AG04450 (cell line): ENCODE results near the gene NCOA4. TPM values are rescaled to one million over a fixed set of nuclear protein-coding genes. Genes with fewer than 3 reads are reported as not detected.
"Not testable (repeated sequence)": the region's sequence is repeated elsewhere in the genome, so short reads cannot be mapped to it uniquely, and the experiment has no call there.

Experiments used
- CTCF ChIA-PET: fragments of 300-600, 350-600 bp; formaldehyde crosslinking; extraction: SDS; loops from one replicate; lab custom pipeline; 2022; ENCODE audit warnings: antibody characterized with exemption, inconsistent platforms; lab: Charles Lee
- POLR2A ChIA-PET: fragments of 350-600 bp; formaldehyde crosslinking; extraction: SDS; loops from one replicate; lab custom pipeline; 2021; ENCODE audit warnings: antibody characterized with exemption, inconsistent platforms; lab: Yijun Ruan, JAX
- DNase-seq: peaks from one replicate; pipeline ENCODE4 v3.0.0-alpha.2; 2011; ENCODE audit warnings: low read depth, low spot score
- H3K27ac ChIP-seq: one replicate; pipeline ENCODE4 v1.5.1; 2012; ENCODE audit warnings: low read depth, low read length, control low read depth
- H3K27me3 ChIP-seq: one replicate; pipeline ENCODE4 v1.6.0; 2012; ENCODE audit warnings: low read length; ENCODE audit not compliant: control insufficient read depth, insufficient read depth
- H3K4me3 ChIP-seq: 2 replicates; pipeline ENCODE4 v1.5.1; 2011; ENCODE audit warnings: mild to moderate bottlenecking, low read depth, low read length, control low read depth
- H3K9me3 ChIP-seq: 2 replicates; pipeline ENCODE4 v1.5.1; 2012; ENCODE audit warnings: low read length; ENCODE audit not compliant: control insufficient read depth, insufficient read depth
- CTCF ChIP-seq: IDR thresholded peaks from 2 replicates; pipeline ENCODE4 v1.5.1; 2011; ENCODE audit warnings: low read depth, low read length, control low read depth, inconsistent platforms
- polyA plus RNA-seq: library from polyadenylated mRNA; depleted of rRNA; stranded (reverse); fragments of >200 nt; gene quantifications from 2 replicates; pipeline ENCODE4 v1.2.3, GENCODE V29; 2011

NCOA4 gene
- polyA plus RNA-seq, 1 experiment = 171 TPM

- no peak for DNase-seq
- TF ChIP-seq CTCF = no peak
- H3K9me3 ChIP-seq = no peaks in the 10 kb centered on the region
- CTCF ChIA-PET = no interaction called here
- POLR2A ChIA-PET = no interaction called here
- no peak overlapping the region for H3K27ac ChIP-seq
- peaks cover 2% of the 10 kb centered on the region for H3K27me3 ChIP-seq
- H3K4me3 ChIP-seq = no peak overlapping the region
Observed at GRCh38 chr10:46068905-46069304, 38.5 kb upstream of the NCOA4 start.

DNA sequence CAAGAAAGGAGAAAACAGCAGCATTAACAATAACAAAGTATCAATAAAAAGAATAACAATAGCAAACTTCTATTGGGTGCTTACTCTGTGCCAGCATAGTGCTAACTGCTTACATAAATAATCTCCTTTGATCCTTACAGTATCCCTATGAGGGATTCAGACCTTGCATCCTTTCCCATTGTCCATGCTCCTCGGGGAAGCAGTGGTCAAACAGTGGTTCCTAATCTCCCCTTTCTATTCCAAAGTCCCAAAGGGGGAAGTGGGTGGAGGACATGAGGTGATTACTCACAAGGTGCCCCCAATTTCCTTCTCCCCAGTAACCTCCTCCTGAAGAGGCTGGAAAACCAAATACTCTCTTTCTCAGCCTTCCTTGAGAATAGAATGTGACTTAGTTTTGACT lies 37.7 kb upstream of the NCOA4 start:
- no peak for DNase-seq
- ChIA-PET CTCF (no interaction called here), POLR2A (no interaction called here)
- Histone ChIP-seq H3K4me3 (no peak overlapping the region), H3K9me3 (no peaks in the 10 kb centered on the region), H3K27ac (no peak overlapping the region), H3K27me3 (peaks cover 2% of the 10 kb centered on the region)
- TF ChIP-seq CTCF = no peak

- no peak overlapping the region for H3K4me3 ChIP-seq
- peaks cover 4% of the 10 kb centered on the region for H3K27me3 ChIP-seq
- no peak for DNase-seq
- no peak overlapping the region for H3K27ac ChIP-seq
- CTCF ChIA-PET = no interaction called here
- no peaks in the 10 kb centered on the region for H3K9me3 ChIP-seq
- no peak for TF ChIP-seq CTCF
- POLR2A ChIA-PET = no interaction called here
Observed at GRCh38 chr10:46064269-46064817, 33.9 kb upstream of the NCOA4 start.

DNA sequence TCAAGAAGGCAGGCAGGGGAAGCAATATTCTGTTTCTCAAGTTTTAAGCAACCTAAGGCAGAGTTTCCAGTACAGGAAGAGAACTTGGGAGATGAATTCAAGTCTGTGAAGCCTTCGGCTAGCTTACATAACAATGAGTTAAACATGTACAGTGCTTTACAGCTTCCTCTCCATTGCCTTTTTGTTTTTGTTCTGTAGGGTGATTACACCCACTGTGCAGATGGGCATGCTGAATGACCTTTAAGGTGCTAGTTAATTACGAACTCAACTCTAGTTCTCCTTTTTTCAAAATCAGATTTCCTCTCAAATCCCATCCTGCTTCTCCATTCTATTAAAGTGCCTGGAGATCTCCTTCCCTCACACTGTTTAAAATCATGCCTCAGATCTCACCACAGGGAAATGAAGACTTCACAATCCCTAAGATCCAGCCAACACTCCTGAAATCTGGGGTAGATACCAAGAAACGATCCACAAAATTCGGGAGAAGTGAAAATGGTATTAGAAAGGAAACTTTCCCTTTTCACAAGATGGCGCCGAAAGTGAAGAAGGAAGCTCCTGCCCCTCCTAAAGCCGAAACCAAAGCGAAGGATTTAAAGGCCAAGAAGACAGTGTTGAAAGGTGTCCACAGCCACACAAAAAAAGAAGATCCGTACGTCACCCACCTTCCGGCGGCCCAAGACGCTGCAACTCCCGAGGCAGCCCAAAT lies 32.5 kb upstream of the NCOA4 start:
- no peak overlapping the region for H3K4me3 ChIP-seq
- CTCF ChIA-PET = no interaction called here
- DNase-seq = no peak
- peaks cover 2% of the 10 kb centered on the region for H3K27me3 ChIP-seq
- POLR2A ChIA-PET = no interaction called here
- H3K9me3 ChIP-seq = no peaks in the 10 kb centered on the region
- no peak overlapping the region for H3K27ac ChIP-seq
- TF ChIP-seq CTCF = no peak

DNA sequence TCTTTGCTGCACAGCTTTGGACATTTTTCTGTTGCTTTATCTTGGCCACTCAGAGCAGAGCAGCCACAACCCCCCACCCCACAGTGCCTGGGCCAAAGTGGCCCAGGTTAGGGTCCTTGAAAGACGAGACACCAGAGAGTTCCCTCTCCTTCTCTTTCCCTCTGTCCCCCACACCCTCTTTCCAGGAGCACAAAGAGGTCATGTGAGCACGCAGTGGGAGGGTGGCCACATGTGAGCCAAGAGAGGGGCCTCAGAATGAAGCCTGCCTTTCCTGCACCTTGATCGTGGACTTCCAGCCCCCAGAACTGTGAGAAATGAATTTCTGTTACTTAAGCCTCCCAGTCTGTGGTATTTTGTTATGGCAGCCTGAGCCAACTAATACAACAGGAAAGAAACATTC lies 30.3 kb upstream of the NCOA4 start:
- H3K4me3 ChIP-seq = no peak overlapping the region
- H3K9me3 ChIP-seq = no peaks in the 10 kb centered on the region
- ChIA-PET POLR2A (no interaction called here), CTCF (no interaction called here)
- H3K27ac ChIP-seq = no peak overlapping the region
- H3K27me3 ChIP-seq = peaks cover 2% of the 10 kb centered on the region
- no peak for DNase-seq
- no peak for TF ChIP-seq CTCF

- H3K27ac ChIP-seq, POLR2A ChIA-PET, H3K9me3 ChIP-seq, H3K27me3 ChIP-seq, DNase-seq, H3K4me3 ChIP-seq, CTCF ChIA-PET: not testable (repeated sequence)
Observed at GRCh38 chr10:46057927-46058326, 27.5 kb upstream of the NCOA4 start.
